GM18858 (cell line): Measurements from ENCODE around the gene C16orf90.
"Not testable (repeated sequence)": the region's sequence is repeated elsewhere in the genome, so short reads cannot be mapped to it uniquely, and the experiment has no call there.

Experiments
- ATAC-seq: cut with Tn5 transposase; IDR thresholded peaks from one replicate; pipeline ENCODE4 v1.9.1; 2021; ENCODE audit not compliant: unreplicated experiment

C16orf90 gene

GRCh38 chr16:3485097-3485745 is 10.1 kb downstream of the C16orf90 start:
- no peak for ATAC-seq

- ATAC-seq: no peak
Measured at GRCh38 chr16:3484318-3485096, 10.8 kb downstream of the C16orf90 start.

- ATAC-seq: no peak
Measured at GRCh38 chr16:3482659-3483241, 12.5 kb downstream of the C16orf90 start.

- ATAC-seq: no peak
Measured at GRCh38 chr16:3481696-3482658, 13.3 kb downstream of the C16orf90 start.

GRCh38 chr16:3480901-3481695 is 14.2 kb downstream of the C16orf90 start:
- no peak for ATAC-seq

GRCh38 chr16:3479654-3480216 is 15.6 kb downstream of the C16orf90 start:
- no peak for ATAC-seq

- ATAC-seq: no peak
Measured at GRCh38 chr16:3478242-3478925, 16.9 kb downstream of the C16orf90 start.

GRCh38 chr16:3476409-3476808 is 18.9 kb downstream of the C16orf90 start:
- no peak for ATAC-seq

- no peak for ATAC-seq
Measured at GRCh38 chr16:3475604-3476375, 19.5 kb downstream of the C16orf90 start.

GRCh38 chr16:3474870-3475269 is 20.4 kb downstream of the C16orf90 start:
- not testable (repeated sequence) for ATAC-seq

GRCh38 chr16:3474136-3474779 is 21.0 kb downstream of the C16orf90 start:
- no peak for ATAC-seq

GRCh38 chr16:3473596-3473943 is 21.7 kb downstream of the C16orf90 start:
- ATAC-seq: not testable (repeated sequence)

GRCh38 chr16:3472878-3473595 is 22.3 kb downstream of the C16orf90 start:
- no peak for ATAC-seq

GRCh38 chr16:3471518-3472176 is 23.6 kb downstream of the C16orf90 start:
- no peak for ATAC-seq

GRCh38 chr16:3470723-3471122 is 24.6 kb downstream of the C16orf90 start:
- no peak for ATAC-seq

- ATAC-seq: no peak
Measured at GRCh38 chr16:3469736-3470135, 25.6 kb downstream of the C16orf90 start.

GRCh38 chr16:3468501-3468900 is 26.8 kb downstream of the C16orf90 start:
- ATAC-seq: no peak
